ENCODE results near the gene DHRSX. TPM values are rescaled to one million over a fixed set of nuclear protein-coding genes. Genes with fewer than 3 reads are reported as not detected.
A peak's percentile ranks its signal among the peaks of the same experiment; 100 is the strongest.

Gene DHRSX
- total and polyA plus RNA-seq, 9 of the 15 experiments (the other 6 are each of a cell fraction or from before 2014, with no cell fraction given): 0.59 to 11.0 (median 6.2) TPM

- TF ChIP-seq ARID1B (IDR thresholded peaks at IDR 0.05) (0 out of 2 replicates have a peak, but pooled peaks have one; percentile 27), E2F3 (CRISPR knock-in tag; IDR thresholded peaks at IDR 0.05) (no peak), RBM22 (IDR thresholded peaks at IDR 0.05; ENCODE audit: low read depth, low read length, poor library complexity, severe bottlenecking) (no peak), NFRKB (IDR thresholded peaks at IDR 0.05; ENCODE audit: low read depth) (0 out of 2 replicates have a peak, but pooled peaks have one; percentile 32), RAD51 (IDR thresholded peaks at IDR 0.05; ENCODE audit: borderline replicate concordance, low read depth) (peak; percentile 39; the same call in 1 of the 2 replicates), MBD2 (IDR thresholded peaks at IDR 0.05; ENCODE audit: borderline replicate concordance, low read depth) (0 out of 2 replicates have a peak, but pooled peaks have one; percentile 36), L3MBTL2 (IDR thresholded peaks at IDR 0.05) (peak; percentile 70), EZH2 (IDR thresholded peaks at IDR 0.05; ENCODE audit: borderline replicate concordance, low read depth, low read length) (0 out of 2 replicates have a peak, but pooled peaks have one; percentile 82), ZBTB26 (CRISPR knock-in tag; IDR thresholded peaks at IDR 0.05) (no peak), PBX2 (CRISPR knock-in tag; IDR thresholded peaks at IDR 0.05; ENCODE audit: low read depth) (no peak), PBX2 (tag; conservative IDR thresholded peaks at IDR 0.05; ENCODE audit: low read depth) (no peak), ZNF778 (CRISPR knock-in tag; IDR thresholded peaks at IDR 0.05) (no peak), KLF1 (tag; IDR thresholded peaks at IDR 0.05) (peak; percentile 49; the same call in 1 of the 2 replicates), RFX1 (IDR thresholded peaks at IDR 0.05) (peak; percentile 42; the same call in 1 of the 2 replicates)
- TF ChIP-seq, protein P1, sequence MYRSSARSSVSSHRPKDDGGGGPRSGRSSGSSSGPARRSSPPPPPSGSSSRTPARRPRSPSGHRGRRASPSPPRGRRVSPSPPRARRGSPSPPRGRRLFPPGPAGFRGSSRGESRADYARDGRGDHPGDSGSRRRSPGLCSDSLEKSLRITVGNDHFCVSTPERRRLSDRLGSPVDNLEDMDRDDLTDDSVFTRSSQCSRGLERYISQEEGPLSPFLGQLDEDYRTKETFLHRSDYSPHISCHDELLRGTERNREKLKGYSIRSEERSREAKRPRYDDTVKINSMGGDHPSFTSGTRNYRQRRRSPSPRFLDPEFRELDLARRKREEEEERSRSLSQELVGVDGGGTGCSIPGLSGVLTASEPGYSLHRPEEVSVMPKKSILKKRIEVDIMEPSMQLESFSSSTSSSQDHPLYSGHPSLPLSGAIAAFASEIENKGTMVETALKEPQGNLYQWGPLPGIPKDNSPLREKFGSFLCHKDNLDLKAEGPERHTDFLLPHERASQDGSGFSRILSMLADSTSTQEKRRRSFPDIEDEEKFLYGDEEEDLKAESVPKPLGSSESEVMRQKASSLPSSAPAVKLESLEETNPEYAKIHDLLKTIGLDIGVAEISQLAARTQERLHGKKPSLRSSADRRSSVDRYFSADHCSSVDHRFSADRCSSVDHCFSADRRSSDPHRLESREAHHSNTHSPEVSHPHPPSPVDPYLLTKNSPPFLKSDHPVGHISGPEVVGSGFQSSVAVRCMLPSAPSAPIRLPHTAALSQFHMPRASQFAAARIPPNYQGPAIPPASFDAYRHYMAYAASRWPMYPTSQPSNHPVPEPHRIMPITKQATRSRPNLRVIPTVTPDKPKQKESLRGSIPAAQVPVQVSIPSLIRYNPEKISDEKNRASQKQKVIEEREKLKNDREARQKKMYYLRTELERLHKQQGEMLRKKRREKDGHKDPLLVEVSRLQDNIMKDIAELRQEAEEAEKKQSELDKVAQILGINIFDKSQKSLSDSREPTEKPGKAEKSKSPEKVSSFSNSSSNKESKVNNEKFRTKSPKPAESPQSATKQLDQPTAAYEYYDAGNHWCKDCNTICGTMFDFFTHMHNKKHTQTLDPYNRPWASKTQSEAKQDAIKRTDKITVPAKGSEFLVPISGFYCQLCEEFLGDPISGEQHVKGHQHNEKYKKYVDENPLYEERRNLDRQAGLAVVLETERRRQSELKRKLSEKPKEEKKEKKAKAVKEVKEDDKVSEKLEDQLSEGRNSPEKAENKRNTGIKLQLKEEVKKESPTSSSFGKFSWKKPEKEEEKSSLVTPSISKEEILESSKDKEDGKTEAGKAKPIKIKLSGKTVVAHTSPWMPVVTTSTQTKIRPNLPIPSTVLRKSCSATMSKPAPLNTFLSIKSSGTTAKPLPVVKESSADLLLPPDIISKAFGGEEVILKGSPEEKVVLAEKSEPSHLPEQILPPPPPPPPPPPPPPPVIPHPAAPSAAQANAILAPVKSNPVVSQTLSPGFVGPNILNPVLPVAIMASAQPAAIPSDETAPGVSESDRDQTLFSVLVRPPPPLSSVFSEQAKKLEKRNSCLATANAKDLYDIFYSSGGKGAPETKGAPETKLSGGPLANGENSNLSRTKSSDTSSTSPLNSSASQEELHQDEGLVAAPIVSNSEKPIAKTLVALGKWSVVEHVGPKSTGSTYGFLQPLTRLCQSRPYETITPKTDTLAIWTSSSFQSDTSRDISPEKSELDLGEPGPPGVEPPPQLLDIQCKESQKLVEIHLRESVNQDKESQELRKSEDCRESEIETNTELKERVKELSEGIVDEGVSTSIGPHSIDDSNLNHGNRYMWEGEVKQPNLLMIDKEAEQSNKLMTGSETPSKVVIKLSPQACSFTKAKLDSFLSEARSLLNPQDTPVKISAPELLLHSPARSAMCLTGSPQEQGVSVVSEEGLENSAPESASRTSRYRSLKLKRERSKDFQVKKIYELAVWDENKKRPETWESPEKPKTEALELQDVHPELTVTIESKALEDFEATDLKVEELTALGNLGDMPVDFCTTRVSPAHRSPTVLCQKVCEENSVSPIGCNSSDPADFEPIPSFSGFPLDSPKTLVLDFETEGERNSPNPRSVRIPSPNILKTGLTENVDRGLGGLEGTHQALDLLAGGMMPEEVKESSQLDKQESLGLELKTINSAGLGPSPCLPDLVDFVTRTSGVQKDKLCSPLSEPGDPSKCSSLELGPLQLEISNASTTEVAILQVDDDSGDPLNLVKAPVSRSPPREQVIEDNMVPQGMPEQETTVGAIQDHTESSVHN (IDR thresholded peaks at IDR 0.05; ENCODE audit: borderline replicate concordance in 1 of 2, low read depth in 1 of 2): no peak
These were observed 36.1 kb downstream of the DHRSX start (continued) for GRCh38 chrX:2464677-2465166.
